ENCODE measurements around the gene PYM1. TPM values are rescaled to one million over a fixed set of nuclear protein-coding genes. Genes with fewer than 3 reads are reported as not detected.

The PYM1 gene
- total RNA-seq, 1 experiment from 2014 or later: 24.8 TPM

DNA sequence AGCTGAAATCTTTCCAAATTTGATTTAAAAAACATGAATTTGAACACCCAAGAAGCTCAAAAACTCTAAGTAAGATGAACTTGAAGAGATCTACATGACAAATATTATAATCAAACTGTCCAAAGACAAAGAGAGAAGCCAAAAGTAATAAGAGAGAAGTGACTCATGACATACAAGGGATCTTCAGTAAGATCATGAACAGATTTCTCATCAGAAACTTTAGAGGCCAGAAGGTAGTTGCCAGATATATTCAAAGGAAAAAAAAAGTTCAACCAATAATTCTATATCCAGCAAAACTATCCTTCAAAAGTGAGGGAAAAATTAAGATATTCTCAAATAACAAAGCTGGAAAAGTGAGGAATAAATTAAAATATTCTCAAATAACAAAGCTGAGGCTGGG, 49.9 kb downstream of the PYM1 start (continued):
- TF ChIP-seq, protein P1, sequence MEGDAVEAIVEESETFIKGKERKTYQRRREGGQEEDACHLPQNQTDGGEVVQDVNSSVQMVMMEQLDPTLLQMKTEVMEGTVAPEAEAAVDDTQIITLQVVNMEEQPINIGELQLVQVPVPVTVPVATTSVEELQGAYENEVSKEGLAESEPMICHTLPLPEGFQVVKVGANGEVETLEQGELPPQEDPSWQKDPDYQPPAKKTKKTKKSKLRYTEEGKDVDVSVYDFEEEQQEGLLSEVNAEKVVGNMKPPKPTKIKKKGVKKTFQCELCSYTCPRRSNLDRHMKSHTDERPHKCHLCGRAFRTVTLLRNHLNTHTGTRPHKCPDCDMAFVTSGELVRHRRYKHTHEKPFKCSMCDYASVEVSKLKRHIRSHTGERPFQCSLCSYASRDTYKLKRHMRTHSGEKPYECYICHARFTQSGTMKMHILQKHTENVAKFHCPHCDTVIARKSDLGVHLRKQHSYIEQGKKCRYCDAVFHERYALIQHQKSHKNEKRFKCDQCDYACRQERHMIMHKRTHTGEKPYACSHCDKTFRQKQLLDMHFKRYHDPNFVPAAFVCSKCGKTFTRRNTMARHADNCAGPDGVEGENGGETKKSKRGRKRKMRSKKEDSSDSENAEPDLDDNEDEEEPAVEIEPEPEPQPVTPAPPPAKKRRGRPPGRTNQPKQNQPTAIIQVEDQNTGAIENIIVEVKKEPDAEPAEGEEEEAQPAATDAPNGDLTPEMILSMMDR (IDR thresholded peaks at IDR 0.05 in 2 of 3, conservative IDR thresholded peaks at IDR 0.05 in 1 of 3; ENCODE audit: borderline replicate concordance in 1 of 3, insufficient read depth in 1 of 3, low read depth in 2 of 3, low read length in 2 of 3): no peak
- TF ChIP-seq ZNF274 (IDR thresholded peaks at IDR 0.05; ENCODE audit: low read depth, low read length) (no peak), SP1 (IDR thresholded peaks at IDR 0.05; ENCODE audit: low read depth) (no peak)

DNA sequence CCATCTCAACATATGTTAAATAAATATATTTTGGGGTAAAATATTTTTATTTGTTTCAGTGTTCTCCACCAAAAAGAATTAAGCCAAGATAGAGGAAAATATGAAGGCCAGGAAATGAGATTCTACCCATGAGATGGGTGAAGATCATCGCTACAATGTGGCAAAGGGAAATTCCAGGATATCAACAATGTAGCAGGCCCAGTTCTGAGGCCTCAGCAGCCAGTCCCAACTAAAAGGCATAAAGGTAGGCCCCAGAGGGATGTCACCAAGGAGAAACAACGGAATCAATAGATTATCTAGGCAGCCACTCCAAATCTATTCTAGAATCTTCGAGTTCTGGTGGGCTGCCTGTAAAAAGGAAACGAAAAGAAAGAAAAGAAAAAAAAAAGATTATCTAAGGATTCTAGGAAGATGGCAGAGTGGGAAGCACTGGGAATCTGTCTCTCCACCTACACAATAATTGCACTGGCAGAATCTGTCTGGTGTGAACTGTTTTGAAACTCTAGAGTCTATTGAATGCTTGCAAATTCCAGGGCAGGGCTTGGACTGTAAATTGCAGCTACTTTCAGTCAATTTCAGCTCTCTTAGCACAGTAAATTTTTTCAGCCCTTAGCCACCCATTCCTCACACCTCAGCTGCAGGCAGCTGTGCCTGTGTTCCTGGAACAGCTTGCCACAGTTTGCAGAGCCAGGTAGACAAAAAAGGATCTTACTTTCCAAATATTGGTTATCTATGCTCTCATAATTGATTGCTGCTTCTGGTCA, 51.8 kb downstream of the PYM1 start:
- no TSS peak for BruUV-seq (replicated peaks)
- CTCF ChIA-PET: no interaction called here

More for the DNA sequence above, 51.8 kb downstream of the PYM1 start:
- no peak overlapping the region for H2AFZ ChIP-seq (ENCODE audit: low read depth, low read length, poor library complexity, severe bottlenecking)
- H3K9me2 ChIP-seq (ENCODE audit: insufficient read depth): no peaks in the 10 kb centered on the region
- DNase-seq (ENCODE audit: low read depth, low spot score): no peak
- H3K79me2 ChIP-seq (ENCODE audit: insufficient read depth, low read length): no peaks in the 10 kb centered on the region
- H3K4me2 ChIP-seq (ENCODE audit: low read length): no peak overlapping the region
- H3K4me1 ChIP-seq (ENCODE audit: control insufficient read depth in 1 of 2, insufficient read depth in 2 of 2, low read length in 2 of 2): peaks cover 0 to 6% of the 10 kb centered on the region in 2 experiments; a peak in 3 of 4 replicates
- ChIA-PET RAD21 (ENCODE audit: low non-redundant PET in 1 of 2, low total read pairs in 2 of 2, uncharacterized antibody in 2 of 2, unreplicated experiment in 2 of 2) (no interaction called here), POLR2A (no interaction called here)
- intact Hi-C loops (cut with micrococcal nuclease): no loop called here
- no peak overlapping the region for H3K27ac ChIP-seq (ENCODE audit: low read depth, low read length)
- H3K9me3 ChIP-seq (ENCODE audit: control insufficient read depth in 1 of 2, insufficient read depth in 1 of 2, low read depth in 1 of 2, low read length in 2 of 2): peaks cover 0 to 8% of the 10 kb centered on the region in 2 experiments; a peak in 2 of 4 replicates
- no peaks in the 10 kb centered on the region for H3K27me3 ChIP-seq (ENCODE audit: insufficient read depth, low read length)
- no peaks in the 10 kb centered on the region for H4K20me1 ChIP-seq (ENCODE audit: insufficient read depth)
- H3K9ac ChIP-seq (ENCODE audit: low read length): no peak overlapping the region
- no peak overlapping the region for H3K4me3 ChIP-seq (replicated peaks in 1 of 2; ENCODE audit: low read depth in 1 of 2, low read length in 2 of 2)
- H3K36me3 ChIP-seq (ENCODE audit: control insufficient read depth in 1 of 2, insufficient read depth in 2 of 2, low read length in 2 of 2): no peaks in the 10 kb centered on the region
- no peak for ATAC-seq
- TF ChIP-seq SRF (IDR thresholded peaks at IDR 0.05; ENCODE audit: low read depth) (no peak), SP1 (IDR thresholded peaks at IDR 0.05; ENCODE audit: low read depth) (no peak), CBX3 (IDR thresholded peaks at IDR 0.05; ENCODE audit: low read depth) (no peak), CEBPB (IDR thresholded peaks at IDR 0.05; ENCODE audit: low read depth) (no peak), YY1 (IDR thresholded peaks at IDR 0.05; ENCODE audit: extremely low read depth, insufficient replicate concordance, low read depth, low read length) (no peak), RAD21 (IDR thresholded peaks at IDR 0.05; ENCODE audit: low read depth) (no peak), ZNF274 (IDR thresholded peaks at IDR 0.05; ENCODE audit: low read depth, low read length) (no peak), EZH2phosphoT487 (IDR thresholded peaks at IDR 0.05; ENCODE audit: borderline replicate concordance) (no peak), POLR2AphosphoS5 (IDR thresholded peaks at IDR 0.05; ENCODE audit: low read depth, low read length) (no peak)
- TF ChIP-seq, protein P2, sequence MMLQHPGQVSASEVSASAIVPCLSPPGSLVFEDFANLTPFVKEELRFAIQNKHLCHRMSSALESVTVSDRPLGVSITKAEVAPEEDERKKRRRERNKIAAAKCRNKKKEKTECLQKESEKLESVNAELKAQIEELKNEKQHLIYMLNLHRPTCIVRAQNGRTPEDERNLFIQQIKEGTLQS (IDR thresholded peaks at IDR 0.05): no peak
- TF ChIP-seq, protein P1 (IDR thresholded peaks at IDR 0.05 in 2 of 3, conservative IDR thresholded peaks at IDR 0.05 in 1 of 3; ENCODE audit: borderline replicate concordance in 1 of 3, insufficient read depth in 1 of 3, low read depth in 2 of 3, low read length in 2 of 3): no peak

All from HCT116 (cell line).